Psoas muscle (tissue), 8 donors: ENCODE data around the gene SH2D5. TPM values are rescaled to one million over a fixed set of nuclear protein-coding genes. Genes with fewer than 3 reads are reported as not detected.

Experiments used
- ATAC-seq, 4 donors: fragments of 200-7000 bp; cut with Tn5 transposase; one replicate each; pipeline ENCODE4 v1.9.1; 2020; ENCODE audit warnings: moderate library complexity in 3 of 4, mild to moderate bottlenecking in 2 of 4
- DNase-seq, 2 donors: peaks; one replicate each; pipeline ENCODE4 v3.0.0-alpha.2; 2020
- H3K27ac ChIP-seq: fragments of 200-600 bp; one replicate; pipeline ENCODE4 v1.8.0; 2022
- H3K27me3 ChIP-seq, 3 donors: fragments of 200-600 bp in 1 of 3; one replicate each; pipeline versions ENCODE4 v1.6.1 to v1.8.0; 2013 to 2022; ENCODE audit warnings: low read length in 2 of 3, mild to moderate bottlenecking in 2 of 3, moderate library complexity in 1 of 3; ENCODE audit not compliant: insufficient read depth in 3 of 3
- H3K36me3 ChIP-seq, 2 donors: fragments of 200-600 bp in 1 of 2; one replicate each; pipeline versions ENCODE4 v1.6.1 to v1.8.0; 2013 to 2022; ENCODE audit warnings: low read depth in 1 of 2, mild to moderate bottlenecking in 1 of 2, moderate library complexity in 1 of 2; ENCODE audit not compliant: insufficient read depth in 1 of 2
- H3K4me1 ChIP-seq: fragments of 200-600 bp; one replicate; pipeline ENCODE4 v1.8.0; 2022
- H3K4me3 ChIP-seq: fragments of 200-600 bp; one replicate; pipeline ENCODE4 v1.8.0; 2022; ENCODE audit warnings: mild to moderate bottlenecking
- H3K9me3 ChIP-seq: fragments of 200-600 bp; one replicate; pipeline ENCODE4 v1.8.0; 2022
- CTCF ChIP-seq: fragments of 200-600 bp; IDR thresholded peaks from one replicate; pipeline ENCODE4 v1.8.0; 2022; ENCODE audit warnings: antibody characterized with exemption
- WGBS, 3 donors: extraction: QIAGEN DNeasy Blood & Tissue Kit; methylation state at CpG; one replicate each; pipeline versions ENCODE4 v1.1.6 to v1.1.7; 2013; 5-methylcytosine and 5-hydroxymethylcytosine counted together
- intact Hi-C, 2 donors: fragments of 100-400 bp; cut with DNase I; formaldehyde crosslinking; loops; one replicate each; pipeline versions ENCODE4 v1.11.0 to v1.14.2; 2022
- long read RNA-seq, 2 donors: library from polyadenylated mRNA; unstranded; transcript quantifications; one replicate each; pipeline ENCODE4 v2.0.0, GENCODE V29; 2021
- polyA plus RNA-seq, 3 donors: library from polyadenylated mRNA; stranded (reverse); fragments of 200-250 nt; gene quantifications; one replicate each; pipeline ENCODE4 v1.2.3, GENCODE V29; 2013
- total RNA-seq, 4 donors: library from RNA; stranded (reverse); fragmentation: NEBNext Ultra II Directional in 2 of 4; extraction: Animal tissue kit (Norgen Biotek cat#: 25700) in 2 of 4; gene quantifications; one replicate each; pipeline versions ENCODE4 v1.2.1 to v1.2.4, GENCODE V29; 2021 to 2023
- donor health status: healthy with polysubstance abuse.
- donor health status: DM: no; HTN: no; CAD: no; lungs with moderate emphysema.
- donor health status: Bipolar disorder and iron deficiency.
- donor health status: healthy.
- donor health status: DM: yes; HTN: yes; CAD: no.
- donor health status: DM: no; HTN: no; CAD: no.
- donor health status: DM: no; HTN: no; CAD: no.
- donor health status: DM: yes; HTN: yes; CAD: no.

SH2D5 gene
- total RNA-seq (1 to 10 TPM in 2 of 4 donors, under 1 TPM in 2; 0.09 to 2.6 (median 1.3) TPM), polyA plus RNA-seq (10 to 100 TPM in 1 of 3 donors, 1 to 10 TPM in 1, under 1 TPM in 1; 0.86 to 27.9 (median 2.8) TPM)
- long read RNA-seq, donor 1, partial matches to known transcripts: 0 of 1 reads
- long read RNA-seq, donor 1, other reads (novel, unspliced or antisense): 1 of 1 reads
- long read RNA-seq, donor 2, partial matches to known transcripts: 6 of 13 reads
- long read RNA-seq, donor 2, other reads (novel, unspliced or antisense): 6 of 13 reads

DNA sequence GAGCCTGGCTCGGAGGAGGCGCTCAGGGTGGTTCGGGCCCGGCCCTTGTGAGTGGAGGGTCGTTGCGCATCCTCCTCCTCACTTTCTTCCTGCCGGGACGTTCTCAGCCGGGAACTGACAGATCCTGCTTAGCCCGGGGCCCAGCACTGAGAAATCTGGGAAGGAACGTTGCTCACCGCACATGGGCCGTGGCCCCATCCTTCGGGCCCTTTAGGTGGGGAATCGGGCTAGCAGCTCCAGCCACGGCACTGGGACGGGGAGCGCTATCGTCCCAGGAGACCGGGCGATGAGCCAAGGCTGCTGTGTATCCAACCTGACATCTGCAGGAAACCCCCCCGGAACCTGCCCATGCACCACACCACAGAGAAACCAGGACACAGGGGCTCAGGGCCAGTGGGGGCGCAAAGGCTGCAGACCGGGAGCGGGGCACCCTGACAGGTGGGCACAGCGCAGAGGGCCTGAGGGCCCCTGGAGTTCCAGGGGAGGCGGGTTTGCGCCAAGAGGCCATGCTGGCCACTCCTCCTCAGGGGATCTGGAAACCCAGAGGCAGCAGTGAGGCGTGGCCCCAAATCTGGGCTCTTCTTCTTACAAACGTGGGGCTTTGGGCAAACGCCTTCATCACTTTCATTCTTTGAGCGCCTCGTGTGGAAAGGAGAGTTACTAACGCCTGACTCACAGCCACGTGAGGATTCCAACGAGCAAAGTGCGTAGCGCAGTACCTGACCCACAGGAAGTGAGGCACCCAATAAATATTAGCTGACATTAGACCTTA lies at the start of gene SH2D5:
TSS of gene SH2D5 (minus strand) at position 116 of the 772 bp plus-strand sequence. CDS start 4,659 bp downstream, outside the sequence.
- ATAC-seq (peak; percentile 79 to 85 (median 82)), DNase-seq (peak; percentile 61 to 75)
- H3K36me3 ChIP-seq: peaks cover 0 to 14% of the 10 kb centered on the region in 2 donors
- H3K27ac ChIP-seq: peak within 1 kb of the TSS; percentile 79
- peak within 1 kb of the TSS; percentile 73 for H3K4me3 ChIP-seq
- intact Hi-C loops: loop anchor here (5.0 kb wide), 1 partner anchor 35 kb away; no protein-coding TSS in a partner anchor
- TF ChIP-seq CTCF: peak; percentile 29
- H3K4me1 ChIP-seq: peaks cover 8% of the 10 kb centered on the region
- peaks cover 0 to 18% (median 1%) of the 10 kb centered on the region in 3 donors for H3K27me3 ChIP-seq
- 0 to 1% (median 1%) methylated on average over 37 to 38 of the region's 38 CpGs for WGBS, 3 donors
- no peaks in the 10 kb centered on the region for H3K9me3 ChIP-seq

GRCh38 chr1:20775700-20776099 lies 43.2 kb upstream of the SH2D5 start:
- Histone ChIP-seq H3K36me3 (peaks cover 11 to 96% of the 10 kb centered on the region in 2 donors), H3K4me1 (peaks cover 19% of the 10 kb centered on the region), H3K27me3 (no peaks in the 10 kb centered on the region), H3K4me3 (no peak overlapping the region), H3K27ac (no peak overlapping the region), H3K9me3 (no peaks in the 10 kb centered on the region)
- TF ChIP-seq CTCF: no peak
- intact Hi-C loops: loop anchor here in 1 of 2 donors (5.0 kb wide), 1 partner anchor 33 kb away; no protein-coding TSS in a partner anchor
- WGBS, 3 donors: 89 to 93% (median 90%) methylated on average over 4 of the region's 4 CpGs
- ATAC-seq (no peak), DNase-seq (no peak)

- intact Hi-C loops: no loop called here
- no peak overlapping the region for H3K4me3 ChIP-seq
- H3K9me3 ChIP-seq: no peaks in the 10 kb centered on the region
- no peak for TF ChIP-seq CTCF
- ATAC-seq: no peak
- H3K4me1 ChIP-seq: peaks cover 16% of the 10 kb centered on the region
- no peak for DNase-seq
- no peaks in the 10 kb centered on the region for H3K27me3 ChIP-seq
- peaks cover 10 to 99% of the 10 kb centered on the region in 2 donors for H3K36me3 ChIP-seq
- no peak overlapping the region for H3K27ac ChIP-seq
- 65 to 86% (median 65%) methylated on average over 3 of the region's 3 CpGs for WGBS, 3 donors
These were observed 39.3 kb upstream of the SH2D5 start for GRCh38 chr1:20771780-20772179.

DNA sequence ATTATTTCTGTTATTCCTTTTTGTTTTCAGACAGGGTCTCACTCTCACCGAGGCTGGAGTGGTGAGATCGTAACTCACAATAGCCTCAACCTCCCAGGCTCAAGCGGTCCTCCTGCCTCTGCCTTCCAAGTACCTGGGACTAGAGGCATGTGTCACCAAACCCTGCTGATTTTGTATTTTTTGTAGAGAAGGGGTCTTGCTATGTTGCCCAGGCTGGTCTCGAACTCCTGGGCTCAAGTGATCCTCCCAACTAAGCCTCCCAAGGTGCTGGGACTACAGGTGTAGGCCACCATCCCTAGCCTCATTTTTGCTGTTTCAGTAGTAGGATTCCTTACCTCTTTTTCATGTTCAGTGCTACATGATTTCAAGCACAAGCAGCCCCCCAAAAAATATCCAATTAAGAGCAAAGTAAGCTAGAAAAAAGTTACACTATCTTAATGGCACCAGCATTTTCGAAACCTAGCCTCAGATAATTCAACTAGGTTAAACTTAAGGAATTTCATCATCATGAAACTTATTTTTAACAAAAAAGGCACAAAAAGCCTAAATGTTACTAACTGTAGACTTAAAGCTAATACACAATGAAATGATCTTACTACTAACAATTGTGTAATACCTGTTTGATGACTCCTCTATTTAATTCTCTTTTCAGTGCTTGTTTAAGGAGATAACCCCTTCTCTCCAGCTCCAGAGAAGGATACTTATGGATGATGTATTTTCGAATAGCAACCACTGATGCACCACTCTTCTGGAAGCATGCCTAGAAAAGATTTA lies 38.0 kb upstream of the SH2D5 start:
- WGBS, 3 donors: 91 to 95% (median 95%) methylated on average over 6 of the region's 6 CpGs
- peaks cover 12 to 99% of the 10 kb centered on the region in 2 donors for H3K36me3 ChIP-seq
- DNase-seq: no peak
- no peak overlapping the region for H3K27ac ChIP-seq
- no peak for ATAC-seq
- H3K4me1 ChIP-seq: peaks cover 16% of the 10 kb centered on the region
- no peak for TF ChIP-seq CTCF
- no peaks in the 10 kb centered on the region for H3K9me3 ChIP-seq
- H3K4me3 ChIP-seq: no peak overlapping the region
- H3K27me3 ChIP-seq: no peaks in the 10 kb centered on the region
- intact Hi-C loops: no loop called here
